Fibroblast of lung (primary cell): Measurements from ENCODE around the gene CERS1. TPM values are rescaled to one million over a fixed set of nuclear protein-coding genes. Genes with fewer than 3 reads are reported as not detected.

Source experiments
- DNase-seq, 2 donors: peaks; one replicate each; pipeline versions ENCODE4 v3.0.0 to v3.0.0-alpha.2; 2010; ENCODE audit warnings: low read depth in 2 of 2
- H2AFZ ChIP-seq: 2 replicates; pipeline ENCODE4 v1.5.1; 2012; ENCODE audit warnings: low read length, control low read depth, inconsistent platforms
- H3K27ac ChIP-seq: 2 replicates; pipeline ENCODE4 v1.5.1; 2011; ENCODE audit warnings: low read length, control low read depth; ENCODE audit not compliant: insufficient read depth
- H3K27me3 ChIP-seq: 2 replicates; pipeline ENCODE4 v1.5.1; 2011; ENCODE audit warnings: mild to moderate bottlenecking, low read length; ENCODE audit not compliant: control insufficient read depth, insufficient read depth
- H3K36me3 ChIP-seq: 2 replicates; pipeline ENCODE4 v1.5.1; 2011; ENCODE audit warnings: low read length; ENCODE audit not compliant: control insufficient read depth, insufficient read depth
- H3K4me1 ChIP-seq: 2 replicates; pipeline ENCODE4 v1.5.1; 2011; ENCODE audit warnings: low read length; ENCODE audit not compliant: control insufficient read depth, insufficient read depth; ENCODE audit errors: extremely low read depth
- H3K4me2 ChIP-seq: 2 replicates; pipeline ENCODE4 v1.5.1; 2011; ENCODE audit warnings: low read length, control low read depth; ENCODE audit not compliant: insufficient read depth; ENCODE audit errors: extremely low read depth
- H3K4me3 ChIP-seq, 4 experiments: fragments of 200-600 bp in 1 of 4; sonication (generic) in 1 of 4; replicated peaks in 1 of 4; 2 replicates each; pipeline ENCODE4 v1.5.1; 2011 to 2016; ENCODE audit warnings: low read length in 4 of 4, low read depth in 3 of 4, mild to moderate bottlenecking in 3 of 4, control low read depth in 2 of 4, inconsistent platforms in 1 of 4, mixed read lengths in 1 of 4; ENCODE audit not compliant: insufficient read depth in 1 of 4; ENCODE audit errors: control extremely low read depth in 1 of 4
- H3K79me2 ChIP-seq: 2 replicates; pipeline ENCODE4 v1.5.1; 2012; ENCODE audit warnings: mild to moderate bottlenecking, low read length, inconsistent platforms; ENCODE audit not compliant: control insufficient read depth, insufficient read depth
- H3K9ac ChIP-seq: 2 replicates; pipeline ENCODE4 v1.5.1; 2011; ENCODE audit warnings: mild to moderate bottlenecking, low read length, control low read depth; ENCODE audit not compliant: insufficient read depth
- H3K9me3 ChIP-seq: 2 replicates; pipeline ENCODE4 v1.5.1; 2012; ENCODE audit warnings: low read depth, low read length; ENCODE audit not compliant: control insufficient read depth, insufficient read depth
- H4K20me1 ChIP-seq: 2 replicates; pipeline ENCODE4 v1.5.1; 2011; ENCODE audit warnings: low read length; ENCODE audit not compliant: control insufficient read depth, insufficient read depth; ENCODE audit errors: extremely low read depth
- CTCF ChIP-seq, 2 donors: IDR thresholded peaks in 1 of 2; conservative IDR thresholded peaks in 1 of 2; 1 replicate in 1 of 2; 2 replicates in 1 of 2; pipeline ENCODE4 v1.5.1; 2011 to 2012; ENCODE audit warnings: low read length in 2 of 2, control low read depth in 1 of 2, inconsistent platforms in 1 of 2, low read depth in 1 of 2, mild to moderate bottlenecking in 1 of 2
- EZH2 ChIP-seq: IDR thresholded peaks from 2 replicates; pipeline ENCODE4 v1.5.1; 2012; ENCODE audit warnings: low read length, control low read depth, mild to moderate bottlenecking; ENCODE audit errors: missing control alignments
- polyA plus RNA-seq, 2 donors: library from polyadenylated mRNA; depleted of rRNA in 1 of 2; stranded (reverse) in 1 of 2; unstranded in 1 of 2; fragments of >200 nt; gene quantifications; 2 replicates each; pipeline ENCODE4 v1.2.1, GENCODE V29; 2011 to 2012; ENCODE audit warnings: missing spikeins in 1 of 2
- total RNA-seq: library from RNA; depleted of rRNA; stranded (reverse); fragments of >200 nt; gene quantifications from 2 replicates; pipeline ENCODE4 v1.2.1, GENCODE V29; 2014

The CERS1 gene
- total and polyA plus RNA-seq, 2 donors (not counting 1 experiment from before 2014, with no cell fraction given) = 0.23 to 1.7 TPM

- no peaks in the 10 kb centered on the region for H3K27me3 ChIP-seq
- H2AFZ ChIP-seq = no peak overlapping the region
- no peaks in the 10 kb centered on the region for H3K79me2 ChIP-seq
- no peak for DNase-seq
- H3K9me3 ChIP-seq = no peaks in the 10 kb centered on the region
- no peak overlapping the region for H3K4me2 ChIP-seq
- H3K4me1 ChIP-seq = no peaks in the 10 kb centered on the region
- TF ChIP-seq CTCF (conservative IDR thresholded peaks at IDR 0.05 in 1 of 2, IDR thresholded peaks at IDR 0.05 in 1 of 2; ENCODE audit: low read depth in 1 of 2, low read length in 2 of 2) (no peak), EZH2 (no peak)
- H3K27ac ChIP-seq = no peak overlapping the region
- H3K36me3 ChIP-seq = no peaks in the 10 kb centered on the region
- no peak overlapping the region for H3K4me3 ChIP-seq
- H4K20me1 ChIP-seq = no peaks in the 10 kb centered on the region
- no peak overlapping the region for H3K9ac ChIP-seq
These were observed 9.0 kb downstream of the CERS1 start for GRCh38 chr19:18886972-18887371.

DNA sequence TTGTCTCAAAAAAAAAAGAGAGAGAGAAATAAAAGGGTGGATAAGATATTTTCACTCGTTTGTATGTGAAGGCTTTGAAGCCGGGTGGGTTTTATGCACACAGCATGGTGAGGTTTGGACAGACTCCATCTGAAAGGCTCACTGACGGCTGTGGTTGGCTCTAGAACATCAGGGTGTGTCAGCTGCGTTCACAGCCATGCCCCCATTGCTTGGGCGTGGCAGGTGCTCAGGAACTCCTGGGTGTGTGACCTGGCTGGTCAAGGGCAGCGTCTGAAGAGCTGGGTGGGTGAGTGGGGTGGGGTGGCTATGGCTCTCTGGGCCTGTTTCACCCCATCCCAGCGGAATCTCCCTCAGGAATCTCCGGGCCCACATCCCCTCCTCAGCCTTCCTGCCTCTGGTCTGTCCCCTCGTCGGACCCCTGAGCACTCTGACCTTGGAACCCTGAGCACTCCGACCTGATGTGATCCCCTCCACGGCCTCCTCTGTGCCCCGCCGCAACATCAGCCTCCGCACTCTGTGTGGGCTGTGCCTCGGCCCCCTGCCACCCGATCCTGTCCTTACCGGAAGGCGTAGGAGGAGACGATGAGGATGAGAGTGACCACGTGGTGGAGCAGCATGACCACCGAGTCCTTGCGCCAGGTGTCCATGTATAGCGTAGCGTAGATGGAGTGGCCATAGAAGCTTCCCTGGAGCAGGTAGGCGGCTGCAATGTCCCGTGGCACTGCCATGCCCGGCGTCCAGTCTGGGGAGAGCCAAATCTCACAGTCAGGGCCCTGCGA, 12.2 kb downstream of the CERS1 start:
- H3K27me3 ChIP-seq = no peaks in the 10 kb centered on the region
- no peak for DNase-seq

DNA sequence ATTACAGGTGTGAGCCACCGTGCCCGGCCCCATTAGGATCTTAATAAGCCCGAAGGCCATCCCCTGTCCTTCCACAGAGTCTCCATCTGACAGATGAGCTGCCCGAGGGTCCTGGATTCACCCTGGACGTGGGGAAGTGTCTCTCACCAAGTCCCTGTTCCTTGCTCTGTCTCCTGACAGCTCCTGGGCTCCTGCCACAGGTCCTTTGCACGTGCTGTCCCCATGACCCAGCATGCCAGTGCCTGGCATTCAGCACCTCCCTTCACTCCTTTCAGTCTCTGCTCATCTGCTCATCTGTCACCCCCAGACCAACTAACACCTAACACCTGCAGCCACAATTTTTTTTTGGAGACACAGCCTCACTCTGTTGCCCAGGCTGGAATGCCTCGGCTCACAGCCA, 14.5 kb downstream of the CERS1 start:
- Histone ChIP-seq H3K36me3 (no peaks in the 10 kb centered on the region), H4K20me1 (no peaks in the 10 kb centered on the region), H3K4me1 (no peaks in the 10 kb centered on the region), H3K9me3 (no peaks in the 10 kb centered on the region), H3K9ac (no peak overlapping the region), H3K27me3 (no peaks in the 10 kb centered on the region), H3K79me2 (no peaks in the 10 kb centered on the region), H3K4me2 (no peak overlapping the region), H3K4me3 (no peak overlapping the region), H2AFZ (no peak overlapping the region), H3K27ac (no peak overlapping the region)
- TF ChIP-seq EZH2 = no peak
- no peak for TF ChIP-seq CTCF (conservative IDR thresholded peaks at IDR 0.05 in 1 of 2, IDR thresholded peaks at IDR 0.05 in 1 of 2; ENCODE audit: low read depth in 1 of 2, low read length in 2 of 2)
- DNase-seq = no peak

More for the DNA sequence above, 12.2 kb downstream of the CERS1 start:
- Histone ChIP-seq H4K20me1 (no peaks in the 10 kb centered on the region), H3K4me1 (no peaks in the 10 kb centered on the region), H3K4me3 (no peak overlapping the region), H3K27ac (no peak overlapping the region), H3K9me3 (no peaks in the 10 kb centered on the region), H3K9ac (no peak overlapping the region), H3K4me2 (no peak overlapping the region), H2AFZ (no peak overlapping the region), H3K79me2 (no peaks in the 10 kb centered on the region), H3K36me3 (no peaks in the 10 kb centered on the region)
- TF ChIP-seq CTCF (conservative IDR thresholded peaks at IDR 0.05 in 1 of 2, IDR thresholded peaks at IDR 0.05 in 1 of 2; ENCODE audit: low read depth in 1 of 2, low read length in 2 of 2) = no peak
- TF ChIP-seq EZH2 = no peak
